Stimulated activated CD8-positive, alpha-beta memory T cell treated with anti-CD3 and anti-CD28 coated beads, Interleukin-4, amount 100 ng/mL, for 1 hour (primary cell): Measurements from ENCODE around the gene LDLRAD4.
"Not testable (repeated sequence)": the region's sequence is repeated elsewhere in the genome, so short reads cannot be mapped to it uniquely, and the experiment has no call there.

Experiments used
- DNase-seq, 2 donors: peaks; one replicate each; pipeline ENCODE4 v3.0.0-alpha.2; 2020; ENCODE audit warnings: low read depth in 2 of 2, low spot score in 1 of 2

The LDLRAD4 gene

GRCh38 chr18:13454363-13455150 is 236.0 kb downstream of the LDLRAD4 start:
- DNase-seq: no peak

DNA sequence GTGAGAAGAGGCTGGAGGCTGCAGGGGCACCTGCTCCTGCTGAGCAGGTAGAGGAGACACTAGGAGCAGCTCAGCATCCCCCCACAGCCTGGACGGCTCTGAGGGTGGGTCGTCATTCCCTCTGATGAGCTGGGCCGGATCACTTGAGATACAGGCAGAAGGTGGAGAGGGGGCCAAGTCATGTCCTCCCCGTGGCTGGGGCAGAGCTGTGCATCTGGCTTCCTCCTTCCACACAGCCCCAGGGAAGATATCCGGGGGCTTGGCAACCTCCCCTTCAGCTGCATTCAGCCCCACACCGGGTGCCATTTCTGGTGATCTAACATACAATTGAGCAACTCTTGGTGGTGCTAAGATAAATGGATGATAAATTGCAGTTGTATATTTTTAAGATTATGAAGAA is 236.9 kb downstream of the LDLRAD4 start:
- no peak for DNase-seq

GRCh38 chr18:13455960-13456481 is 237.5 kb downstream of the LDLRAD4 start:
- no peak for DNase-seq

- no peak for DNase-seq
These were observed 238.2 kb downstream of the LDLRAD4 start for GRCh38 chr18:13456736-13457271.

DNA sequence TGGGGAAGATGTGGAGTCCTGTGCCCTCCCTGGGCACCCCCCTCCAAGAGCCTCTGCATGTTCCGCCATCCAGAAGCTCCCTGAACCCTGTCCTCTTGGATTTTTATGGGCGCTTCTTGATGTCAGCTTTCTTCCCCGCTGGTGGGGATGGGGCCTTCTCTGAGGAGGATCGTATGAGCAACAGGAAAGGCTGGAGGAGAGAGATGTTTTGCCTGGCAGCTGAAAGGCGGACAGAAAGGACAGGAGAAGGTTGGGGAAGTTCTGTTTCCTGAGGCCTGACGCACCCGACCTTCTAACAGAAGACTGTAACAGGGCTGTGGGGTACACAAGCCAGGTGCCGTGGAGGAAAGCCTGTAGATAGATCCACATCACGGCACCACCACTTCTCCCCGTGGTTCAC is 238.8 kb downstream of the LDLRAD4 start:
- no peak for DNase-seq

DNA sequence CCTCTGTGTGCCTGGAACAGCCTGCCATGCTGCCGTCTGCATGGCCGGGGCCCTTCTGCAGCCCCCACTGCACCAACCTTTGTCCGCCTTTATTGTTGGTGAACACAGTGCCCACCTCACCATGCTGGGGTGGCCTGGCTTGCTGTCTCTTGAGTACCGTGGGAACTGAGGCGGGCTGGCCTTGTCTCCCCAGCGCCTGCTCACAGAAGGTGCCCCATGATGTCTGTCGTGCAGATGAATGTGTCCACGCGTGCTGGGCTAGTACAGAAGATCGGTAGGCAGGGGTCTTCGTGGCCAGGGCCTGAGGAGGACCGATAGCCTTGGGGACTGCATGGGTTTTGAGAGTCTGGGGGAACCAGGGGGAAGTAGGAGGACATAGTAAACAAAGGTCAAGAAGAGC is 242.4 kb downstream of the LDLRAD4 start:
- no peak for DNase-seq

- no peak for DNase-seq
These were observed 242.9 kb downstream of the LDLRAD4 start for GRCh38 chr18:13461469-13461868.

DNA sequence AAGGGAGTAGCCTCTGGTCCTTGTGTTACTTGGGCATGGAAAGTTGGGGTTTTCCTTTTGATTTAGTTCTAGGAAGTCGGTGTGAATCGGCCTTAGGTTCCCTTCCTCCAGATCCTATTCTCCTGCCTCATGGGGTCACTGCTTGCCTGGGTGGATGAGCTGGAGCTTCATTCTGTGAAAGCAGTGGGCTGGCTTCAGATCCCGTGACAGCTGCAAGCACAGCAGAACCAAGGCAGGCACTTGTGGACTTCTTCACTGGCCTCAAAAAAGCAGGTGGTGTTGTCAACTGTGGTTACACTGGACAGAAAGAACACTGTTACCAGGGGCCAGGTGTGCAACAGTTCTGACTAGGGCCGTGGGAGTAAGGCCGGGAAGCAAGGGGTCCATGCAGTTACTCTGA is 243.4 kb downstream of the LDLRAD4 start:
- no peak for DNase-seq

GRCh38 chr18:13462686-13463085 is 244.1 kb downstream of the LDLRAD4 start:
- DNase-seq: no peak

DNA sequence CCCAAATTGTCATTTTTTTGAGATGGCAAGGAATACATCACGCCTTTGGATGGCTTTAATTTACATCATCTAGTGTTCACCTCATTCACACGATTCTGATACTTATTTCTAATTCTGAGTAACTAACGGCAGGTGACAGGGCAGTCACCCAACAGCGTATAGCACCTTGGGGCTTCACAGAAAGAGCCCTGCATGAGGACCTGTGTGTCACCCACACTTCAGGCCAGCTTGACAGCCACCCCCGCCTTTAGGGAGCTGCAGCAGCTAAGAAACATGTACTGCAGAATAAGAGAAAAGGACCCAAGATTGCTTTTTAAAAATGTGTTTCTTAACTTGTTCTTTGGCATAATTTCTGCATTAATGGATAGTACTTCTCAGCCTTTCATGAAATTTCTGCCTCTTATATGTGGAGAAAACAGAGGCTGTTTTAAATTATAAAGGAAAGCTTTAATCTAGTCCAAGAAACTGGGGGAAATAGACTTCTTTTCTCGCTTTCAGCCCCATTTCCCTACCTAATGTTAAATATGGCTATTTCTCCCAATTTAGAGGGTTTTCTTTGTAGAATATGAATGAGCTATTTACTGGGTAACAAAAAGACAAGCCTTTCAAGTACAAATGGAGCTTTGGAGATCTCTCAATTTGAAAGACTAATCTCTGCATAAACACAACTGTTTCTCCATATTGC is 245.1 kb downstream of the LDLRAD4 start:
- DNase-seq: no peak

- peak; percentile 38 to 54 for DNase-seq
These were observed 246.0 kb downstream of the LDLRAD4 start for GRCh38 chr18:13464432-13465123.

DNA sequence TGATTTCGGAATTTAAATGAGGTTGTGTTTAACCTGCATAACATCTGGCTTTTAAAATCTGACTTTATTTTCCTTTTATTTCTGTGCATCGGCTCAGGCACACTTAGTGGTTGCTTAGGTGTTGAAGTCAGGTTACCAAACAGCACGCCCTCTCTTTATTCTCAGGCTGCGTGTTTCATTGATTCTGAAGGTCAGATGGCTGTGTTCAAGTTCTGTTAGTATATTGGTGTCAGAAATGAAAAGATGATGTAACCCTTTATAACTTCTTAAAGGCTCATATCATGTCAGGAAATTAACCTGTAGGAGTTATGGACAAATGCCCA is 246.5 kb downstream of the LDLRAD4 start:
- DNase-seq: no peak

DNA sequence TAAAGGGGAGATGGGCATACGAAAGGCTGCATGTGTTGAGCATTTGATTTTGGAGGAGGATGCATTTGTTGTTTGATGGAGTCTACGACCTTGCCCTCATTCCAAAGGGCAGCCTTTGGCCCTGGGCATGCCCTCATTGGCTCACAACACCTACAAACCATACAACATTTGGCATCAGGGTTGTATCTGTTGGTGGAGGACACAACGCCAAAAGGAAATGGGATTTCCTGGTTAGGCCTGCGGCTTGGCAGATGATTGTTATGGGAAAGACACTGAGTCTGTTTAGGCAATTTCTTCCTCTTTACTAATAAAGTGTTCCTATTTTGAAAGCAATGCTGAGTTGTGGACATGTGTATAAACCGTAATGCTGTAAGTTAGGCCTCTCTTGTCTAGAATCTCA is 246.9 kb downstream of the LDLRAD4 start:
- no peak for DNase-seq

DNA sequence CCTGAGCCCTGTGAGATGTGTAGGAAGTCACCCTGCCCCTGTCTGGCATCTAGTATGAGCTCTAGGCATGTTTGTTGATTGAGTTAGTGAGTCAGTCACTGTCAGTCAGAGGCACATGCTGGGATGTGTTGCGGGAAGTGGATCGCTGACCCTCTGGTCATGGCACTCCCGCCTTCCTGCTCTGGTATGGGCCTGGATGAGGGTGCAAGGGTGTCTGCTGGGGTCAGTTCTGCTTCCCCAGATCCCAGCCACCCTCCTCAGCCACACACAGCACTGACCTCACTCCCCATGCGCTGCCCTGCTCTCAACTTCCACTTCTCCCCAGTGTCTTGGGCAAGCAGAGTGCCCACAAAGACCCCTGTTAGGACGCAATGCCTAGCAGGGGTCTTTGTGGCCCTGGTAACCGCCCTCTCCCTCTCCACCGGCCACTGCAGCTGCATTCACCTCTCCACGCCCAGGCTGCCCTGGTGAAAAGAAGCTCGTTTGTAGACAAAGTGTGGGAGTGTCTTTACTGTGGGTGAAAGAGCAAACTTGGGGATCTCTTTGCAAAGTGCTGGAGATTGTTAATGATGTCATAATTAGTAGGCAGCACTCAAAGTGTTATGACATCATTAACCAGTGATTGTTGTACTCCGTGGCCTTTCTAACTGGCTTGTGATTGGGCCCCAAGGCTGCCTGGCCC is 252.1 kb downstream of the LDLRAD4 start:
- no peak for DNase-seq

DNA sequence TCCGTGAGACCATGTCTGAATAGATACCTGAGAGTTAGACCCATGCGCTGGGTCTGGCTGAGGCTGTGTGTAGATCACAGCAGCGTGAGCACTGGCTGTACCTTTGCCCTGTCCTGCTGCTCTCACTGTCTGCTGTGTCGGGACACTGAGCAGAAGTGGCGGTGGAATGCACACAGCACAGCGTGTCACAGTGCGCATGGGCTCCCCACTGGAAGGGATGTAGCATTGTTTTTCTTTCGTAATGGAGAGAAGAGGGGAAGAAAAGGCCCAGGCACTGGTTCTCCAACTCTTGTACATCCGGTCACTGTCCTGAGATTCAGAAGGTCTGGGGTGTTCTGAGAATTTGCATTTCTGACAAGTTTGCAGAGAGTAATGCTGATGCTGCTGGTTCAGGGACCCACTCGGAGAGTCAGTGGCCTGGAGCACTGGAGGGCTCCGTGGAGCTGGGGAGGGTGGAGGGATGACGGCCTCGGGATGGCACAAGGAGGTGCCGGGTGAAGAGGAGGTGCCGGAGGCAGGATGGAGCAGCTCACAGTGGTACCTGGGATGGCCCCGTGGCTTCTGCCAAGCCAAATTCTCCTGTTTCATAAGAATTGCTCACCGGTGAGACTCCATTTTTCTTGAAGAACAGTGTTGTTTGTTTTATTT is 252.8 kb downstream of the LDLRAD4 start:
- DNase-seq: no peak

GRCh38 chr18:13471971-13472628 is 253.5 kb downstream of the LDLRAD4 start:
- no peak for DNase-seq

DNA sequence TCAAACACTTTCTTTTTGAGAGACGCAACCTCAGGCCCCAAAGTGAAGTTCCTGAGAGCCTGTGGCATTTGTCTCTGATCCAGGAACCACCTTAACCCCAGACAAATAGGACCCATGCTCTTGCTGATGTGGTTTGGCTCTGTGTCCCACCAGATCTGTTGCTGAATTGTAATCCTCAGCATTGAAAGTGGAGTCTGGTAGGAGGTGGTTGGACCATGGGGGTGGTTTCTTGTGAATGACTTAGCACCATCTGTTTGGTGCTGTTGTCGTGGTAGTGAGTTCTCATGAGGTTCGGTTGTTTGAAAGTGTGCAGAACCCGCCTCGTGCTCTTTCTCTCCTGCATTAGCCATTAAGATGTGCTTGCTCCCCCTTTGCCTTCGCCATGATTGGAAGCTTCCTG is 255.2 kb downstream of the LDLRAD4 start:
- no peak for DNase-seq

DNA sequence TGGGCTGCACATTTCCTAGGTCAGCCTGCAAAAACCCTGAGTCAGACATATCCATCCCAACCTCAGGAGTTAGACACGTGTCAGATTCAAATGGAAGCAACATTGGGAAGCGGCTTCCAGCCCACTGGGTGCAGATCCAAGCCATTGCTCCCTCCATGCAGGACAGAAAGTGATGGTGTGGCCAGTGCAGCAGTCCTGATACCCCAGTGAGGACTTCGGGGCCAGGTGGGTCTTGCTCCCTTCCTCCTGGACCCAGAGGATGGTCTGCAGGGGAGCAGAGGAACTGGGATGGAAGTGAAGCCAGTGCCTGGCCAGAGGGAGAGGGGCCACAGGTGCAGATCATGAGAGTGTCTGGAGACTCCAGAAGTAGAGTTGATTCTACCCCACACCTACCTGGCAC is 255.8 kb downstream of the LDLRAD4 start:
- no peak for DNase-seq

- DNase-seq: no peak
These were observed 256.5 kb downstream of the LDLRAD4 start for GRCh38 chr18:13474907-13475545.

DNA sequence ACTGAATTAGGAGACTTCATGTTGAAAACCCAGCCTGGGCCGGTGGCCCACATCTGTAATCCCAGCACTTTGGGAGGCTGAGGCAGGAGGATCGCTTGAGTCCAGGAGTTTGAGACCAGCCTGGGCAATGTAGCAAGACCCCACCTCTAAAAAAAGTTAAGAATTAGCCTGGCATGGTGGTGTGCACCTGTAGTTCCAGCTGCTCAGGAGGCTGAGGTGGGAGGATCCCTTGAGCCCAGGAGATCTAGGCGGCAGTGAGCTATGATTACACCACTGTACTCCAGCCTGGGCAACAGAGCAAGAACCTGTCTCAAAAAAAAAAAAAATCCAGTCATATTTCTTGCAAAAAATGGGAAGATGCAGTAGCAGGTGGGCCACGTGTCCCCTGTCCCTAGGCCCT is 257.8 kb downstream of the LDLRAD4 start:
- not testable (repeated sequence) for DNase-seq
